ENCODE data around the gene COG8.

DNA sequence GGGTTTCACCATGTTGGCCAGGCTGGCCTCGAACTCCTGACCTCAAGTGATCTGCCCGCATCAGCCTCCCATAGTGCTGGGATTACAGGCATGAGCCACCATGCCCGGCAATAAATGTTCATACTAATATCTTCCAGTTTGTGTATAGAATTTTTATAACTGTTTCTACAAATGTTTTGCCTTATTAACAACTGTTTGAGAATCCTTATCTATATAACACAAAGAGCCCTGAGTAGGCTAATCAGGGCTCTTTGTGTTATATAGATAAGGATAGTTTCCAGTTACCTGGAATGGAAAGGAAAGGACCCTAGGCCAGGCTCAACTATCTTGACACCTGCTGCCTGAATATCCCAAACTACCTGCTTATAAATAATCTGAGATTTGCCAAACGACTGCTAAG, 29.5 kb upstream of the COG8 start:
- TF ChIP-seq EZH2phosphoT487 (IDR thresholded peaks at IDR 0.05; ENCODE audit: insufficient read depth, low read depth) (no peak), EZH2 (IDR thresholded peaks at IDR 0.05; ENCODE audit: insufficient read depth, poor library complexity, severe bottlenecking) (no peak)

All from GM23248 (cell line).